GM19397 (cell line): ENCODE results near the gene MYDGF.

Source experiments
- ATAC-seq: cut with Tn5 transposase; IDR thresholded peaks from one replicate; pipeline ENCODE4 v1.9.1; 2021; ENCODE audit warnings: mild to moderate bottlenecking, moderate library complexity; ENCODE audit not compliant: unreplicated experiment

Gene MYDGF

DNA sequence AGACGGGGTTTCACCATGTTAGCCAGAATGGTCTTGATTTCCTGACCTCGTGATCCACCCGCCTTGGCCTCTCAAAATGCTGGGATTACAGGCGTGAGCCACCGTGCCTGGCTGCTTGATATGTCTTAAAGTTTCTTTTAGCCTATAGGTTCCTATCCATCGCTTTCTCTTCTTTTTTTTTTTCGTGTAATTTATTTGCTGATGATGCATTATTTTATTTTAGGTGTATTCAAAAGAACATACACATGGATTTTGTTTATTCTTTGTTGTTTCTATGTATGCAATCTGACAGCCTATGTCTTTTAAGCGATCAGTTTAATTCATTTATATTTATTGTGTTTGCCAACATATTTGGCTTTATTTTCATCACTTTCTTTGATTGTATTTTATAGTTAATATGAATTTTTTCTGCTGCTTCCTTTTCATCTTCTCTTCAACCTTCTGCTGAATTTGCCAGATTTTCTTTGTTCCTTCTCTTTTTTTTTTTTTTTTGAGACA lies 56.8 kb downstream of the MYDGF start:
- ATAC-seq = no peak

DNA sequence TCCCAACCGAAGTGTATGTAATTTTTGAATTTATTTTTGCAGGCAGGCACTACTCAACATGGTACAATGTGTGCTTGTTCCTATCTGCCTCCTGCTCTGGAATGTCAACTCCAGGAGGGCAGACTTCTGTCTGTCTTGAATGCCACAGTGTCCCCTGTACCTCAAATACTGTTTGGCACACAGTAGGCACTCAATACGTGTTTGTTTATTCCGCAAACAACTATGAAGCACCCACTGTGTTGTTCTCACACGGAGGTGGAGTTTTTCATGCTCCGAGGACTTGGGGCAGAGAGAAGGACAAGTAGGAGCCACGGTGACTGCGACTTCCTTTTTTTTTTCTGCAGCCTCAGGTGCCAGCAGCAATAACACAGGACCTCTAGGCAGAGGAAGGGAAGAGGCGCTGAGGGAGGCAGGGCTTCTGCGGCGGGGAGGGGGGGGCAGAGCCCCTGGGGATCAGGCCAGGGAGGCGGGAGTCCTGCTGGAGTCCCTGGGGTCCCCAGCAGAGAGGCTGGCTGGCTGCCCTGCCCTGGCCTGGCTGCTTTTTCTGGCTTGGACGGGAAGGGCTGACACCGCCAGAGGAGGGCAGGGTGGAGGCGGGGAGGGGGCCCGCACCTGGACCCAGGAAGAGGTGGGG lies 60.1 kb downstream of the MYDGF start:
- no peak for ATAC-seq
